GM23338 (cell line): Measurements from ENCODE around the gene TOR3A. TPM values are rescaled to one million over a fixed set of nuclear protein-coding genes. Genes with fewer than 3 reads are reported as not detected.

Source experiments
- CREB1 ChIP-seq: fragments of 250-450 bp; sonication (Bioruptor Pico); IDR thresholded peaks from 2 replicates; pipeline ENCODE4 v1.5.0; 2020; ENCODE audit warnings: low read depth, mild to moderate bottlenecking, moderate library complexity
- EZH2 ChIP-seq: fragments of 200-600 bp; sonication (generic); IDR thresholded peaks from one replicate; pipeline ENCODE4 v1.8.0; 2017; ENCODE audit warnings: antibody characterized with exemption, mild to moderate bottlenecking, low read depth; ENCODE audit not compliant: unreplicated experiment
- EZH2phosphoT487 ChIP-seq: fragments of 200-600 bp; sonication (generic); IDR thresholded peaks from one replicate; pipeline ENCODE4 v1.8.1; 2018; ENCODE audit warnings: antibody characterized with exemption; ENCODE audit not compliant: unreplicated experiment
- JUNB ChIP-seq: IDR thresholded peaks from one replicate; pipeline ENCODE4 v1.6.1; 2016; ENCODE audit warnings: antibody characterized with exemption; ENCODE audit not compliant: unreplicated experiment
- NANOG ChIP-seq: IDR thresholded peaks from 2 replicates; pipeline ENCODE4 v1.6.1; 2016; ENCODE audit warnings: antibody characterized with exemption, borderline replicate concordance
- POLR2AphosphoS5 ChIP-seq: IDR thresholded peaks from 2 replicates; pipeline ENCODE4 v1.6.1; 2016; ENCODE audit warnings: antibody characterized with exemption, low read depth
- STAT1 ChIP-seq: IDR thresholded peaks from one replicate; pipeline ENCODE4 v1.6.1; 2016; ENCODE audit warnings: antibody characterized with exemption; ENCODE audit not compliant: unreplicated experiment
- ZNF114 ChIP-seq: fragments of 250-450 bp; sonication (Bioruptor Pico); IDR thresholded peaks from 2 replicates; pipeline ENCODE4 v1.5.0; 2020; ENCODE audit warnings: mild to moderate bottlenecking, moderate library complexity
- ZNF331 ChIP-seq: fragments of 250-450 bp; sonication (Bioruptor Pico); IDR thresholded peaks from 2 replicates; pipeline ENCODE4 v1.5.0; 2020; ENCODE audit warnings: low read depth, mild to moderate bottlenecking, moderate library complexity
- polyA plus RNA-seq: library from polyadenylated mRNA; unstranded; fragments of >200 nt; fragmentation: Nextera tagmentation; extraction: Ambion mirVana; gene quantifications from 2 replicates; pipeline ENCODE4 v1.2.1, GENCODE V29; 2016
- total RNA-seq: library from RNA; depleted of rRNA; stranded (reverse); fragments of >200 nt; shearing (Covaris generic); gene quantifications from 2 replicates; pipeline ENCODE4 v1.2.3, GENCODE V29; 2014
- TF ChIP-seq, protein P1 (sequence below): fragments of 250-450 bp; sonication (Bioruptor Pico); IDR thresholded peaks from 2 replicates; pipeline ENCODE4 v1.5.0; 2020; ENCODE audit warnings: mild to moderate bottlenecking, moderate library complexity
- TF ChIP-seq, protein P2 (sequence below): IDR thresholded peaks from 2 replicates; pipeline ENCODE4 v1.6.1; 2016; ENCODE audit warnings: antibody characterized with exemption
- TF ChIP-seq, protein P3 (sequence below): IDR thresholded peaks from one replicate; pipeline ENCODE4 v1.6.1; 2018; ENCODE audit warnings: antibody characterized with exemption; ENCODE audit not compliant: unreplicated experiment
- TF ChIP-seq, protein P4 (sequence below), 2 experiments: fragments of 200-600 bp in 1 of 2; sonication (generic) in 1 of 2; conservative IDR thresholded peaks; 2 replicates each; pipeline versions ENCODE4 v1.5.1 to v1.6.1; 2016 to 2017; ENCODE audit warnings: antibody characterized with exemption in 2 of 2, low read depth in 2 of 2, mild to moderate bottlenecking in 2 of 2, moderate library complexity in 1 of 2

Gene TOR3A
- total and polyA plus RNA-seq, 2 experiments from 2014 or later, result 11.2 to 57.6 TPM

DNA sequence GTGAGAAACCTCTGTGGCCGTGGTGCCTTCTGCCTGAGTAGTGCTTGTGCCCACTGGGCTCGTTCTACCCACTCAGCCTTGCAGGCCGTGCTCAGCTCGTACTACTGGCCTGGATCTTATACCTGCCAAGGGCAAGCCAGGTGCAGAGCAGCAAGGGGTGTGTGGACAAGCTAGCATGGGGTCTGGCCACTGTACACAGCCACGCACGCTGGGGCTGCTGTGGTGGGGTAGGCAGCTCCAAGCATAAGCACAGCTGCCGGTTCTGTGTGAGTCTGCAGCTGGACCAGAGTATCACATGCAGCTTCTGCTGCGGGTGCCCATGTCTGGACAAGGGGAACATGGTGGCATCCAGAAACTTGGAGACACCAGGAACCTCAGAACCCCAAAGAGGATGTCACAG lies 39.8 kb upstream of the TOR3A start (continued):
- TF ChIP-seq, protein P1, sequence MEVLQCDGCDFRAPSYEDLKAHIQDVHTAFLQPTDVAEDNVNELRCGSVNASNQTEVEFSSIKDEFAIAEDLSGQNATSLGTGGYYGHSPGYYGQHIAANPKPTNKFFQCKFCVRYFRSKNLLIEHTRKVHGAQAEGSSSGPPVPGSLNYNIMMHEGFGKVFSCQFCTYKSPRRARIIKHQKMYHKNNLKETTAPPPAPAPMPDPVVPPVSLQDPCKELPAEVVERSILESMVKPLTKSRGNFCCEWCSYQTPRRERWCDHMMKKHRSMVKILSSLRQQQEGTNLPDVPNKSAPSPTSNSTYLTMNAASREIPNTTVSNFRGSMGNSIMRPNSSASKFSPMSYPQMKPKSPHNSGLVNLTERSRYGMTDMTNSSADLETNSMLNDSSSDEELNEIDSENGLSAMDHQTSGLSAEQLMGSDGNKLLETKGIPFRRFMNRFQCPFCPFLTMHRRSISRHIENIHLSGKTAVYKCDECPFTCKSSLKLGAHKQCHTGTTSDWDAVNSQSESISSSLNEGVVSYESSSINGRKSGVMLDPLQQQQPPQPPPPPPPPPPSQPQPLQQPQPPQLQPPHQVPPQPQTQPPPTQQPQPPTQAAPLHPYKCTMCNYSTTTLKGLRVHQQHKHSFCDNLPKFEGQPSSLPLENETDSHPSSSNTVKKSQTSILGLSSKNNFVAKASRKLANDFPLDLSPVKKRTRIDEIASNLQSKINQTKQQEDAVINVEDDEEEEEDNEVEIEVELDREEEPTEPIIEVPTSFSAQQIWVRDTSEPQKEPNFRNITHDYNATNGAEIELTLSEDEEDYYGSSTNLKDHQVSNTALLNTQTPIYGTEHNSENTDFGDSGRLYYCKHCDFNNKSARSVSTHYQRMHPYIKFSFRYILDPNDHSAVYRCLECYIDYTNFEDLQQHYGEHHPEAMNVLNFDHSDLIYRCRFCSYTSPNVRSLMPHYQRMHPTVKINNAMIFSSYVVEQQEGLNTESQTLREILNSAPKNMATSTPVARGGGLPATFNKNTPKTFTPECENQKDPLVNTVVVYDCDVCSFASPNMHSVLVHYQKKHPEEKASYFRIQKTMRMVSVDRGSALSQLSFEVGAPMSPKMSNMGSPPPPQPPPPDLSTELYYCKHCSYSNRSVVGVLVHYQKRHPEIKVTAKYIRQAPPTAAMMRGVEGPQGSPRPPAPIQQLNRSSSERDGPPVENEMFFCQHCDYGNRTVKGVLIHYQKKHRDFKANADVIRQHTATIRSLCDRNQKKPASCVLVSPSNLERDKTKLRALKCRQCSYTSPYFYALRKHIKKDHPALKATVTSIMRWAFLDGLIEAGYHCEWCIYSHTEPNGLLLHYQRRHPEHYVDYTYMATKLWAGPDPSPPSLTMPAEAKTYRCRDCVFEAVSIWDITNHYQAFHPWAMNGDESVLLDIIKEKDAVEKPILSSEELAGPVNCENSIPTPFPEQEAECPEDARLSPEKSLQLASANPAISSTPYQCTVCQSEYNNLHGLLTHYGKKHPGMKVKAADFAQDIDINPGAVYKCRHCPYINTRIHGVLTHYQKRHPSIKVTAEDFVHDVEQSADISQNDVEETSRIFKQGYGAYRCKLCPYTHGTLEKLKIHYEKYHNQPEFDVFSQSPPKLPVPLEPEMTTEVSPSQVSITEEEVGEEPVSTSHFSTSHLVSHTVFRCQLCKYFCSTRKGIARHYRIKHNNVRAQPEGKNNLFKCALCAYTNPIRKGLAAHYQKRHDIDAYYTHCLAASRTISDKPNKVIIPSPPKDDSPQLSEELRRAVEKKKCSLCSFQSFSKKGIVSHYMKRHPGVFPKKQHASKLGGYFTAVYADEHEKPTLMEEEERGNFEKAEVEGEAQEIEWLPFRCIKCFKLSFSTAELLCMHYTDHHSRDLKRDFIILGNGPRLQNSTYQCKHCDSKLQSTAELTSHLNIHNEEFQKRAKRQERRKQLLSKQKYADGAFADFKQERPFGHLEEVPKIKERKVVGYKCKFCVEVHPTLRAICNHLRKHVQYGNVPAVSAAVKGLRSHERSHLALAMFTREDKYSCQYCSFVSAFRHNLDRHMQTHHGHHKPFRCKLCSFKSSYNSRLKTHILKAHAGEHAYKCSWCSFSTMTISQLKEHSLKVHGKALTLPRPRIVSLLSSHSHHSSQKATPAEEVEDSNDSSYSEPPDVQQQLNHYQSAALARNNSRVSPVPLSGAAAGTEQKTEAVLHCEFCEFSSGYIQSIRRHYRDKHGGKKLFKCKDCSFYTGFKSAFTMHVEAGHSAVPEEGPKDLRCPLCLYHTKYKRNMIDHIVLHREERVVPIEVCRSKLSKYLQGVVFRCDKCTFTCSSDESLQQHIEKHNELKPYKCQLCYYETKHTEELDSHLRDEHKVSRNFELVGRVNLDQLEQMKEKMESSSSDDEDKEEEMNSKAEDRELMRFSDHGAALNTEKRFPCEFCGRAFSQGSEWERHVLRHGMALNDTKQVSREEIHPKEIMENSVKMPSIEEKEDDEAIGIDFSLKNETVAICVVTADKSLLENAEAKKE (CRISPR knock-in tag), result no peak
- TF ChIP-seq ZNF114 (CRISPR knock-in tag) (no peak), ZNF331 (CRISPR knock-in tag) (no peak), NANOG (no peak), CREB1 (CRISPR knock-in tag) (no peak), JUNB (no peak), EZH2phosphoT487 (no peak), STAT1 (no peak), EZH2 (no peak), POLR2AphosphoS5 (no peak)
- TF ChIP-seq, protein P2, sequence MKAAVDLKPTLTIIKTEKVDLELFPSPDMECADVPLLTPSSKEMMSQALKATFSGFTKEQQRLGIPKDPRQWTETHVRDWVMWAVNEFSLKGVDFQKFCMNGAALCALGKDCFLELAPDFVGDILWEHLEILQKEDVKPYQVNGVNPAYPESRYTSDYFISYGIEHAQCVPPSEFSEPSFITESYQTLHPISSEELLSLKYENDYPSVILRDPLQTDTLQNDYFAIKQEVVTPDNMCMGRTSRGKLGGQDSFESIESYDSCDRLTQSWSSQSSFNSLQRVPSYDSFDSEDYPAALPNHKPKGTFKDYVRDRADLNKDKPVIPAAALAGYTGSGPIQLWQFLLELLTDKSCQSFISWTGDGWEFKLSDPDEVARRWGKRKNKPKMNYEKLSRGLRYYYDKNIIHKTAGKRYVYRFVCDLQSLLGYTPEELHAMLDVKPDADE, result no peak
- TF ChIP-seq, protein P3, sequence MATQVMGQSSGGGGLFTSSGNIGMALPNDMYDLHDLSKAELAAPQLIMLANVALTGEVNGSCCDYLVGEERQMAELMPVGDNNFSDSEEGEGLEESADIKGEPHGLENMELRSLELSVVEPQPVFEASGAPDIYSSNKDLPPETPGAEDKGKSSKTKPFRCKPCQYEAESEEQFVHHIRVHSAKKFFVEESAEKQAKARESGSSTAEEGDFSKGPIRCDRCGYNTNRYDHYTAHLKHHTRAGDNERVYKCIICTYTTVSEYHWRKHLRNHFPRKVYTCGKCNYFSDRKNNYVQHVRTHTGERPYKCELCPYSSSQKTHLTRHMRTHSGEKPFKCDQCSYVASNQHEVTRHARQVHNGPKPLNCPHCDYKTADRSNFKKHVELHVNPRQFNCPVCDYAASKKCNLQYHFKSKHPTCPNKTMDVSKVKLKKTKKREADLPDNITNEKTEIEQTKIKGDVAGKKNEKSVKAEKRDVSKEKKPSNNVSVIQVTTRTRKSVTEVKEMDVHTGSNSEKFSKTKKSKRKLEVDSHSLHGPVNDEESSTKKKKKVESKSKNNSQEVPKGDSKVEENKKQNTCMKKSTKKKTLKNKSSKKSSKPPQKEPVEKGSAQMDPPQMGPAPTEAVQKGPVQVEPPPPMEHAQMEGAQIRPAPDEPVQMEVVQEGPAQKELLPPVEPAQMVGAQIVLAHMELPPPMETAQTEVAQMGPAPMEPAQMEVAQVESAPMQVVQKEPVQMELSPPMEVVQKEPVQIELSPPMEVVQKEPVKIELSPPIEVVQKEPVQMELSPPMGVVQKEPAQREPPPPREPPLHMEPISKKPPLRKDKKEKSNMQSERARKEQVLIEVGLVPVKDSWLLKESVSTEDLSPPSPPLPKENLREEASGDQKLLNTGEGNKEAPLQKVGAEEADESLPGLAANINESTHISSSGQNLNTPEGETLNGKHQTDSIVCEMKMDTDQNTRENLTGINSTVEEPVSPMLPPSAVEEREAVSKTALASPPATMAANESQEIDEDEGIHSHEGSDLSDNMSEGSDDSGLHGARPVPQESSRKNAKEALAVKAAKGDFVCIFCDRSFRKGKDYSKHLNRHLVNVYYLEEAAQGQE, result no peak
- TF ChIP-seq, protein P4, sequence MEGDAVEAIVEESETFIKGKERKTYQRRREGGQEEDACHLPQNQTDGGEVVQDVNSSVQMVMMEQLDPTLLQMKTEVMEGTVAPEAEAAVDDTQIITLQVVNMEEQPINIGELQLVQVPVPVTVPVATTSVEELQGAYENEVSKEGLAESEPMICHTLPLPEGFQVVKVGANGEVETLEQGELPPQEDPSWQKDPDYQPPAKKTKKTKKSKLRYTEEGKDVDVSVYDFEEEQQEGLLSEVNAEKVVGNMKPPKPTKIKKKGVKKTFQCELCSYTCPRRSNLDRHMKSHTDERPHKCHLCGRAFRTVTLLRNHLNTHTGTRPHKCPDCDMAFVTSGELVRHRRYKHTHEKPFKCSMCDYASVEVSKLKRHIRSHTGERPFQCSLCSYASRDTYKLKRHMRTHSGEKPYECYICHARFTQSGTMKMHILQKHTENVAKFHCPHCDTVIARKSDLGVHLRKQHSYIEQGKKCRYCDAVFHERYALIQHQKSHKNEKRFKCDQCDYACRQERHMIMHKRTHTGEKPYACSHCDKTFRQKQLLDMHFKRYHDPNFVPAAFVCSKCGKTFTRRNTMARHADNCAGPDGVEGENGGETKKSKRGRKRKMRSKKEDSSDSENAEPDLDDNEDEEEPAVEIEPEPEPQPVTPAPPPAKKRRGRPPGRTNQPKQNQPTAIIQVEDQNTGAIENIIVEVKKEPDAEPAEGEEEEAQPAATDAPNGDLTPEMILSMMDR (conservative IDR thresholded peaks at IDR 0.05; ENCODE audit: low read depth in 2 of 2), result no peak
